K562 (cell line): ENCODE results near the gene WDFY2. TPM values are rescaled to one million over a fixed set of nuclear protein-coding genes. Genes with fewer than 3 reads are reported as not detected.

ENCODE experiments used
- ATAC-seq: fragments of 200-7000 bp; cut with Tn5 transposase; 3 replicates; pipeline ENCODE4 v1.9.1; 2020; ENCODE audit warnings: moderate library complexity
- BruUV-seq: library from RNA; stranded (reverse); fragments of 400-500 nt; replicated peaks from 2 replicates; lab custom pipeline; 2021; lab: Mats Ljungman, UMichigan
- CTCF ChIA-PET: fragments of 300-600 bp; formaldehyde crosslinking; extraction: SDS; loops from one replicate; lab custom pipeline; 2021; ENCODE audit warnings: low intra/inter-chr PET ratio; lab: Yijun Ruan, JAX
- POLR2A ChIA-PET: fragments of 300-600, 350-650 bp; sonication (Branson Sonifier 250); formaldehyde crosslinking; extraction: SDS; loops from one replicate; lab custom pipeline; 2021; ENCODE audit warnings: antibody characterized with exemption, inconsistent platforms; lab: Yijun Ruan, JAX
- DNase-seq, 4 experiments: peaks; one replicate each; pipeline versions ENCODE4 v3.0.0 to v3.0.0-alpha.2; 2011 to 2018; ENCODE audit warnings: low spot score in 3 of 4, mixed read lengths in 3 of 4; ENCODE audit errors: extremely low read depth in 1 of 4
- FAIRE-seq: peaks from 2 replicates; lab custom pipeline; 2011; peaks lifted over from hg19 to GRCh38; lab: Jason Lieb, UNC
- H2AFZ ChIP-seq: 2 replicates; pipeline ENCODE4 v1.6.0; 2011; ENCODE audit warnings: low read depth, low read length, control low read depth, inconsistent platforms
- H3K27ac ChIP-seq: fragments of 200-600 bp; 3 replicates; pipeline ENCODE4 v1.8.0; 2011; ENCODE audit warnings: low read depth, mild to moderate bottlenecking, control low read depth, inconsistent platforms, low read length, moderate library complexity, mixed read lengths; ENCODE audit errors: extremely low read depth
- H3K27me3 ChIP-seq, 2 experiments: fragments of 300-600 bp in 1 of 2; 2 replicates in 1 of 2; 3 replicates in 1 of 2; pipeline versions ENCODE4 v1.6.0 to v1.8.0; 2011; ENCODE audit warnings: inconsistent platforms in 2 of 2, low read length in 2 of 2, mild to moderate bottlenecking in 1 of 2, mixed read lengths in 1 of 2, moderate library complexity in 1 of 2; ENCODE audit not compliant: control insufficient read depth in 2 of 2, insufficient read depth in 2 of 2
- H3K36me3 ChIP-seq: fragments of 300-600 bp; 3 replicates; pipeline ENCODE4 v1.8.0; 2011; ENCODE audit warnings: mild to moderate bottlenecking, low read length, inconsistent platforms; ENCODE audit not compliant: control insufficient read depth, insufficient read depth
- H3K4me1 ChIP-seq, 2 experiments: fragments of 200-600 bp in 1 of 2; replicated peaks in 1 of 2; 2 replicates in 1 of 2; 3 replicates in 1 of 2; pipeline versions ENCODE4 v1.5.1 to v1.8.0; 2011; ENCODE audit warnings: inconsistent platforms in 2 of 2, low read length in 2 of 2, mild to moderate bottlenecking in 1 of 2, mixed read lengths in 1 of 2, moderate library complexity in 1 of 2; ENCODE audit not compliant: control insufficient read depth in 2 of 2, insufficient read depth in 2 of 2
- H3K4me2 ChIP-seq: 2 replicates; pipeline ENCODE4 v1.6.1; 2011; ENCODE audit warnings: low read length, control low read depth, inconsistent platforms, mixed read lengths; ENCODE audit not compliant: insufficient read depth
- H3K4me3 ChIP-seq: fragments of 200-600 bp; sonication (generic), shearing (Covaris generic); 2 replicates; pipeline ENCODE4 v1.5.1; 2016; ENCODE audit warnings: control low read depth, inconsistent platforms
- H3K79me2 ChIP-seq: fragments of 200-600 bp; 3 replicates; pipeline ENCODE4 v1.8.0; 2011; ENCODE audit warnings: low read length, inconsistent platforms; ENCODE audit not compliant: control insufficient read depth, insufficient read depth
- H3K9ac ChIP-seq, 2 experiments: 2 replicates each; pipeline versions ENCODE4 v1.6.0 to v1.6.1; 2011; ENCODE audit warnings: low read depth in 2 of 2, low read length in 2 of 2, control low read depth in 1 of 2, inconsistent platforms in 1 of 2, mild to moderate bottlenecking in 1 of 2, mixed read lengths in 1 of 2; ENCODE audit not compliant: insufficient read depth in 1 of 2
- H3K9me1 ChIP-seq: one replicate; pipeline ENCODE4 v1.6.0; 2011; ENCODE audit warnings: inconsistent platforms, mild to moderate bottlenecking, low read length, moderate library complexity; ENCODE audit not compliant: control insufficient read depth, insufficient read depth
- H3K9me3 ChIP-seq: replicated peaks from 2 replicates; pipeline ENCODE4 v1.5.1; 2011; ENCODE audit warnings: low read depth, low read length, inconsistent platforms; ENCODE audit not compliant: control insufficient read depth, insufficient read depth
- H4K20me1 ChIP-seq: replicated peaks from 2 replicates; pipeline ENCODE4 v1.6.1; 2011; ENCODE audit warnings: low read length, inconsistent platforms, mixed read lengths; ENCODE audit not compliant: control insufficient read depth, insufficient read depth
- KDM5B ChIP-seq: fragments of 200-600 bp; sonication (generic); IDR thresholded peaks from 2 replicates; pipeline ENCODE4 v1.6.1; 2012; ENCODE audit warnings: low read depth, mild to moderate bottlenecking, moderate library complexity, low read length, control low read depth, inconsistent platforms; ENCODE audit not compliant: insufficient replicate concordance
- POLR3G ChIP-seq: IDR thresholded peaks from 2 replicates; pipeline ENCODE4 v1.6.1; 2011; ENCODE audit not compliant: insufficient read length, insufficient replicate concordance; ENCODE audit errors: extremely low read depth
- RFX1 ChIP-seq: fragments of 450-650 bp; IDR thresholded peaks from 2 replicates; pipeline ENCODE4 v1.6.1; 2016; ENCODE audit warnings: mild to moderate bottlenecking, moderate library complexity
- WGBS: fragments of 100-300 bp; shearing (Covaris generic); methylation state at CpG from one replicate; pipeline ENCODE4 v1.1.6; 2016; ENCODE audit warnings: low coverage, mixed read lengths; ENCODE audit not compliant: insufficient coverage; ENCODE audit errors: missing lambda C conversion rate; 5-methylcytosine and 5-hydroxymethylcytosine counted together
- in situ Hi-C: fragments of 300-500 bp; cut with MboI; formaldehyde crosslinking; loops from 4 replicates; pipeline ENCODE4 v1.15.0; 2018; ENCODE audit warnings: inconsistent platforms, mixed read lengths
- intact Hi-C: fragments of 100-400 bp; cut with micrococcal nuclease; formaldehyde crosslinking; loops from 2 replicates; pipeline ENCODE4 v1.14.2; 2022
- polyA plus RNA-seq, 8 experiments: library from polyadenylated mRNA; depleted of rRNA in 4 of 8; stranded (reverse) in 5 of 8; unstranded in 3 of 8; fragments of >200 nt; fragmentation: Nextera tagmentation in 2 of 8; fragmentation: Illumina TruSeq in 1 of 8; extraction: Ambion mirVana in 2 of 8; extraction: Trizol in 1 of 8; gene quantifications; 2 replicates each; pipeline versions ENCODE4 v1.2.1 to v1.2.3, GENCODE V29; 2011 to 2014; ENCODE audit warnings: inconsistent platforms in 1 of 8, missing spikeins in 1 of 8
- total RNA-seq, 7 experiments: library from RNA; depleted of rRNA in 6 of 7; stranded (reverse); fragments of >200 nt in 6 of 7; fragmentation: Illumina TruSeq in 2 of 7; extraction: Trizol in 2 of 7; gene quantifications; 2 replicates each; pipeline versions ENCODE4 v1.2.1 to v1.2.3, GENCODE V29; 2011 to 2021; ENCODE audit warnings: low replicate concordance in 1 of 7

The WDFY2 gene
- total and polyA plus RNA-seq, 9 of the 15 experiments (the other 6 are each of a cell fraction or from before 2014, with no cell fraction given) = 0.66 to 6.4 (median 4.4) TPM

- ATAC-seq (no peak), FAIRE-seq (no peak), DNase-seq (no peak)
- Histone ChIP-seq H3K9me3 (no peaks in the 10 kb centered on the region), H3K9ac (peak overlapping the region; percentile 96 to 97; a peak in 2 of 4 replicates), H3K27ac (peak overlapping the region; percentile 95), H3K4me1 (peaks cover 18 to 27% of the 10 kb centered on the region in 2 experiments; a peak in 4 of 5 replicates), H3K9me1 (no peaks in the 10 kb centered on the region), H4K20me1 (no peaks in the 10 kb centered on the region), H3K4me3 (peak overlapping the region; percentile 74), H3K4me2 (peak overlapping the region; percentile 90), H3K79me2 (peaks cover 7% of the 10 kb centered on the region; the same call in 1 of the 3 replicates), H3K36me3 (no peaks in the 10 kb centered on the region), H3K27me3 (peaks cover 0 to 5% of the 10 kb centered on the region in 2 experiments; a peak in 2 of 5 replicates), H2AFZ (peak overlapping the region; percentile 88)
- intact Hi-C loops (no loop called here), in situ Hi-C loops (no loop called here)
- CTCF ChIA-PET = interaction anchor here (0.5 kb wide), 1 partner anchor 1773 kb away, joined by 4 read pairs; no protein-coding TSS in a partner anchor
- TF ChIP-seq RFX1 (peak; percentile 45; the same call in 1 of the 2 replicates), KDM5B (peak; percentile 9), POLR3G (no peak)
- TSS peak; percentile 66 for BruUV-seq
- POLR2A ChIA-PET = interaction anchor here (0.5 to 0.8 kb wide), 5 partner anchors 10 to 362 kb away, joined by 3 read pairs; no protein-coding TSS in a partner anchor
- WGBS = 42% methylated on average over 9 of the region's 9 CpGs
These were observed 218.6 kb downstream of the WDFY2 start for GRCh38 chr13:51802631-51803418.
